GM12872 (cell line): Measurements from ENCODE around the gene VAMP2.

Experiments
- TF ChIP-seq, protein P1 (sequence below): IDR thresholded peaks from 3 replicates; pipeline ENCODE4 v1.5.1; 2011; ENCODE audit warnings: low read depth, mild to moderate bottlenecking, low read length, moderate library complexity; ENCODE audit not compliant: insufficient read depth

VAMP2 gene, protein sequence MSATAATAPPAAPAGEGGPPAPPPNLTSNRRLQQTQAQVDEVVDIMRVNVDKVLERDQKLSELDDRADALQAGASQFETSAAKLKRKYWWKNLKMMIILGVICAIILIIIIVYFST

DNA sequence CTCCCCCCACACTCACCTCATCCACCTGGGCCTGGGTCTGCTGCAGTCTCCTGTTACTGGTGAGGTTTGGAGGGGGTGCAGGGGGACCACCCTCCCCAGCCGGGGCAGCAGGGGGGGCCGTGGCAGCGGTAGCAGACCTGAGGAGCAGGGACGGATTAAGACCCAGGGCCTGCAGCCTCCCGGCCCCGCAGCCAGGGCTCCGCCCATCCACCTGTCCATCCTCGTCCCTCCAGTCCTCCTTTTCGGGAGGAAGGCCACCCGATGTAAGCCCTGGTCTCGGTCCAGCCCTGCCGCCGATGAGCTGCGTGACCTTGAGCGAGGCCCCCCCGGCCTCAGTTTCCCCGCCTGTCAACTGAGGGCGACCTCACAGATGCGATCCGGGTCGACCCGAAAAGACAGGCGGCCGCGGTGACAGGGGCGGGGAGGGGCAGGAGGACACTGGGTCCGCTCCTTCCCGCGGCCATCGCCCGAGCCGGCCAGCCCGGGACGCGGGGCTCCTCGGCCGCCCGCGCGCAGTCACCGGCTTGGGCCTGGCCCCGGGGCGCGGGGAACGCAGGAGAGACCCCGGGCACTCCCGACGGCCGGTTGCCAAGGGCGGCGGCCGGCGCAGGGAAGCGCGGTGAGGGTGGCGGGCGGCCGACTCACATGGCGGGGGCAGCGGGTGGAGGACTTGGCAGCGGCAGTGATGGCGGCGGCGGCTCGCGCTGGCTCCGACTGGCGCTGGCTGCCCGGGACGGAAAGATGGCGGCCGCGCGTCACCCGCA, at the start of gene VAMP2:
TSS of gene VAMP2 (minus strand) at position 716 of the 764 bp plus-strand sequence. CDS start at position 647, 69 bp downstream.
- TF ChIP-seq, protein P1, sequence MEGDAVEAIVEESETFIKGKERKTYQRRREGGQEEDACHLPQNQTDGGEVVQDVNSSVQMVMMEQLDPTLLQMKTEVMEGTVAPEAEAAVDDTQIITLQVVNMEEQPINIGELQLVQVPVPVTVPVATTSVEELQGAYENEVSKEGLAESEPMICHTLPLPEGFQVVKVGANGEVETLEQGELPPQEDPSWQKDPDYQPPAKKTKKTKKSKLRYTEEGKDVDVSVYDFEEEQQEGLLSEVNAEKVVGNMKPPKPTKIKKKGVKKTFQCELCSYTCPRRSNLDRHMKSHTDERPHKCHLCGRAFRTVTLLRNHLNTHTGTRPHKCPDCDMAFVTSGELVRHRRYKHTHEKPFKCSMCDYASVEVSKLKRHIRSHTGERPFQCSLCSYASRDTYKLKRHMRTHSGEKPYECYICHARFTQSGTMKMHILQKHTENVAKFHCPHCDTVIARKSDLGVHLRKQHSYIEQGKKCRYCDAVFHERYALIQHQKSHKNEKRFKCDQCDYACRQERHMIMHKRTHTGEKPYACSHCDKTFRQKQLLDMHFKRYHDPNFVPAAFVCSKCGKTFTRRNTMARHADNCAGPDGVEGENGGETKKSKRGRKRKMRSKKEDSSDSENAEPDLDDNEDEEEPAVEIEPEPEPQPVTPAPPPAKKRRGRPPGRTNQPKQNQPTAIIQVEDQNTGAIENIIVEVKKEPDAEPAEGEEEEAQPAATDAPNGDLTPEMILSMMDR: no peak

DNA sequence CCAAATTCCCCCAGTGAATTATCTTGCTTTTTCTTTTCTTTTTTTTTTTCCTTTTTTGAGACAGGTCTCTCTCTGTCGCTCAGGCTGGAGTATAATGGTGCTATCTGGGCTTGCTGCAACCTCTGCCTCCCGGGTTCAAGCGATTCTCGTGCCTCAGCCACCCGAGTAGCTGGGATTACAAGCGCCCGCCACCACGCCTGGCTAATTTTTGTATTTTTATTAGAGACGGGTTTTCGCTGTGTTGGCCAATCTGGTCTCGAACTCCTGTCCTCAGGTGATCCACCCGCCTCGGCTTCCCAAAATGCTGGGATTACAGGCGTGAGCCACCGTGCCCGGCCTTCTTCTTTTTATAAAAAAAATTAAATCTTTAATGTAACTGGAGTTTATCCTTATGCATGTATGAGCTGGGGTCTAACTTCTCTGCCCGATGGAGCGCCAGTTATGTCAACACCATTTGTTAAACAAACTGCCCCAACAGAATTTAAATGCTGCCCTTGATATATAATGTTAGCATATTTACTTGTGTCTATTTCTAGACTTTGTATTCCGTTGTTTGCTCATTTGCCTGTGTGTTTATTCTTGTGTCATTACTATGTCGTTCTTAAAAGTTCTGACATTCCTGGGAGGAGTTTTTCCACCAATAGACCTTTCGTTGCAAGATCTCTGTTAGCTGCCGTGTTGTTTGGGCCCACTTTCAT, 48.2 kb upstream of the VAMP2 start:
- TF ChIP-seq, protein P1: no peak

DNA sequence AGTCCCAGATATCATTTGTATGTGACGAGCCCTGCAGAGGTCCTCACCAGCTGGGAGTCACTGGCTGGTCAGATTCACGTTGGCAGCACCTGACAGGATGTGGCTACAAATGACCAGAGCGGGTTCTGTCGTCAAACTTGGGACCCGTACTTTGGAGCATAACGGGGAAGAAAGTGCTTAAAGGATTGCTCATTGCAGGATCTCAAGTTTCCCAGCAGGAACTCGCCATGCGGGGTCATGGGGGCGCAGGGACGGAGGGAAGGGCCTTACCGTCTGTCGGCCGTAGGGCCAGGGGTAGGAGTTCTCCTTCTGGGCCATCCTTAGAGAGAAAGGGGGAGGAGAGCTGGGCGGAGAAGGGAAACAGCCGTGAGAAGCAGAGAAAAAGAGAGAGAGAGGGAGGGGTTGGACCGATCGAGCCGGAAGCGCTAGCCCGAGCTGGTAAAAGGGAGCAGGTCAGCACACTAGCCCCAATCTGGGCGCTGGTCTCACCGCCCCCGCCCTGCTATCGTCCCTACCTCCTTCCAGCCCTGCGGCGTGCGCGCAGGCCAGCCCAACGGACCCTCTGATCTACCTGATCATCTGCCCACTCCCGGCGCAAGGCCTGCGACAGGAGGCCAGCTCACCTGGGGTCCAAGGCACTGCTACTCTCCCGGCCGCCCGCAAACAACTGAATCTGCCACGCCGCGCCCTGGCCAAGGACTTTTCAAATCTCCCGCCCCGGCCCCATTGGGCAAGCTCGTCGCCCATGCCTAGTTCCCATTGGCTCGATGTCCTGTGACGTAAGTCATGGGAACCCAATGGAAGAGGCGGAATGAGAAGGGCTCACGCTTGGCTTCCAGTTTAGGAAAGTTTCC, 47.4 kb upstream of the VAMP2 start, which contains the start of gene AURKB:
TSS of gene AURKB (minus strand) at position 669 of the 854 bp plus-strand sequence. CDS start at position 318, 351 bp downstream.
- TF ChIP-seq, protein P1: no peak

DNA sequence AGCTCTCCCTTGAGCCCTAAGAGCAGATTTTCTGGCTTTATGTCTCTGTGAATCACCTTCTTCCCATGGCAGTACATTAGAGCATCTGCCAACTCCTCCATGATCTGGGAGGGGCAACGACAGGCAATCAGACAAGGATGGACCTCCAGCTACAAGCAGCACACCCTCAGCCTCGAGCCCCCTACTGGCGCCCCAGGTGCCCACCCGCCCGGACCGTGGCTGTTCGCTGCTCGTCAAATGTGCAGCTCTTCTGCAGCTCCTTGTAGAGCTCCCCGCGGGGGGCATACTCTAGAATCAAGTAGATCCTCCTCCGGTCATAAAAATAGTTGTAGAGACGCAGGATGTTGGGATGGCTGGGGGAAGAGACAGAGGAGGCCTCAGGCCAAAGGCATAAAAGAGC, 43.8 kb upstream of the VAMP2 start:
- TF ChIP-seq, protein P1: no peak

DNA sequence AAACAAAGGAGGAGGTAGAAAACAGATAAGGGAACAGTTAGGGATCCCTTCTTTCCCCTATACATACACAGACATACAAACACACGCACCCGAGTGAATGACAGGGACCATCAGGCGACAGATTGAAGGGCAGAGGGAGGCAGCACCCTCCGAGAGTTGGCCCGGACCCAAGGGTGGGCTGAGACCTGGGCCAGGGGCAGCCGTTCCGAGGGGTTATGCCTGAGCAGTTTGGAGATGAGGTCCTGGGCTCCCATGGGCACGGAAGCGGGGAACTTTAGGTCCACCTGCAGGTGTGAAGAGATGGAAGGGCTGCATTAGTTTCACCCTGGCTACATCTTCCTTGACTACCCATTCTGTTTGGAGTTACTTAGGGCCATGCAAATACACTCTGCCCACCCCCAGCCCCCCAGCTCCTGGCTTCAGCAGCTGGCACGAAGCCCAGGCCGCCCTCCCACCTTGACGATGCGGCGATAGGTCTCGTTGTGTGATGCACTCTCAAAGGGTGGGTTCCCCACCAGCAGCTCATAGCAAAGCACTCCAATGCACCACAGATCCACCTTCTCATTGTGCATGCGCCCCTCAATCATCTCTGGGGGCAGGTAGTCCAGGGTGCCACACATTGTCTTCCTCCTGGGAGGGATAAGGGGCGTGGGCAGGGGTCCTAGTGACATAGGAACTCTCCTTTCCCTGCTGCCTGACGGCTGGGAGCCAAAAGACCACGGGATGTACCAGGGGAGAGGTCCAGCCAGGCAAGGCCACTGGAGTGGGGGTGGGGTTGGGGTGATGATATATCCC, 42.2 kb upstream of the VAMP2 start:
- TF ChIP-seq, protein P1: no peak

DNA sequence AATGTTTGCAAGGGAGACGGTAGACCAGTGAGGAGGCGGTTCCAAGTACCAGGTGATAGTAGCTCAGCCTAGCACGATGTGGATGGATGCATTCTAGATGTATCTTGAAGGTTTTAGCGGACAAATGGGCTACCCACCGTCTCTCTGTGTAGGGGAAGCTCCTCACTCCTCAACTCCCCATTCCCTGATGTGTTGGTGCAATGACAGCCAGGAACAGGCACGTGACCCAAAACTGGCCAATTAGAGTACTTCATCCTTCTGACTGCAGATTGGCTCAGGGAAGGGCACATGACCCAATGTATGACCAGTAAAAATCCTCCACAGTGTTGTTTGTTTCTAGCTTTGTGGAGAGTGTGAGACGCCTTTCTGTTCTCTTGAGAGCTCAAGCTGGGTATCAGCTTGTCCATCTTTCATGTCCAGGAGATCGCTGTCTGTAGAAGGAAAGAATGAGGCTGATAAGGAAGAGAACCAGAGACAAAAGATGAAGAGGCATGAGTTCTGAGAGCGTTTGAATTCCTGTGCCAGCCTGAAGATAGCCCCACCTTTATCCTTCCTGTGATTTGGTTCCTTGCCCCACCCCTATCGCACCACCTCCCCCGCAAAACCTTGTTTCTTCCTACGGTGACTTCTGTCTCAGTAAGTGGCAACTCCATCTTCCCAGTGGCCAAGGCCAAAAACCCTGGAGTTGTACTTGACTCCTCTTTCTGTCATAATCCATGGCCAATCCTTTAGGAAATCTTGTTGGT, 29.5 kb upstream of the VAMP2 start:
- TF ChIP-seq, protein P1: no peak
